AG04450 (cell line): ENCODE results near the gene HOMEZ. TPM values are rescaled to one million over a fixed set of nuclear protein-coding genes. Genes with fewer than 3 reads are reported as not detected.

Experiments
- CTCF ChIA-PET: fragments of 300-600, 350-600 bp; formaldehyde crosslinking; extraction: SDS; loops from one replicate; lab custom pipeline; 2022; ENCODE audit warnings: antibody characterized with exemption, inconsistent platforms; lab: Charles Lee
- POLR2A ChIA-PET: fragments of 350-600 bp; formaldehyde crosslinking; extraction: SDS; loops from one replicate; lab custom pipeline; 2021; ENCODE audit warnings: antibody characterized with exemption, inconsistent platforms; lab: Yijun Ruan, JAX
- DNase-seq: peaks from one replicate; pipeline ENCODE4 v3.0.0-alpha.2; 2011; ENCODE audit warnings: low read depth, low spot score
- H3K27ac ChIP-seq: one replicate; pipeline ENCODE4 v1.5.1; 2012; ENCODE audit warnings: low read depth, low read length, control low read depth
- H3K27me3 ChIP-seq: one replicate; pipeline ENCODE4 v1.6.0; 2012; ENCODE audit warnings: low read length; ENCODE audit not compliant: control insufficient read depth, insufficient read depth
- H3K4me3 ChIP-seq: 2 replicates; pipeline ENCODE4 v1.5.1; 2011; ENCODE audit warnings: mild to moderate bottlenecking, low read depth, low read length, control low read depth
- H3K9me3 ChIP-seq: 2 replicates; pipeline ENCODE4 v1.5.1; 2012; ENCODE audit warnings: low read length; ENCODE audit not compliant: control insufficient read depth, insufficient read depth
- CTCF ChIP-seq: IDR thresholded peaks from 2 replicates; pipeline ENCODE4 v1.5.1; 2011; ENCODE audit warnings: low read depth, low read length, control low read depth, inconsistent platforms
- polyA plus RNA-seq: library from polyadenylated mRNA; depleted of rRNA; stranded (reverse); fragments of >200 nt; gene quantifications from 2 replicates; pipeline ENCODE4 v1.2.3, GENCODE V29; 2011

The HOMEZ gene
- polyA plus RNA-seq, 1 experiment: 11.2 TPM

GRCh38 chr14:23300687-23301223, 14.8 kb upstream of the HOMEZ start:
- DNase-seq: no peak
- no peak for TF ChIP-seq CTCF
- CTCF ChIA-PET: interaction anchor here (0.5 to 2.8 kb wide), 39 partner anchors 9 to 797 kb away, joined by 3 to 27 read pairs (median 4); partner anchors contain the start of genes ACIN1, C14orf119, HOMEZ and PABPN1
- H3K4me3 ChIP-seq: peak overlapping the region; percentile 79
- POLR2A ChIA-PET: interaction anchor here (0.7 to 2.8 kb wide), 3 partner anchors 15 to 26 kb away, joined by 3 to 28 read pairs (median 11); partner anchors contain the start of genes HOMEZ and PABPN1
- H3K27me3 ChIP-seq: no peaks in the 10 kb centered on the region
- peak overlapping the region; percentile 98 for H3K27ac ChIP-seq
- H3K9me3 ChIP-seq: no peaks in the 10 kb centered on the region; the same call in 1 of the 2 replicates

GRCh38 chr14:23299986-23300686, 14.2 kb upstream of the HOMEZ start:
- no peak for DNase-seq
- ChIA-PET POLR2A (interaction anchor here (0.6 to 1.3 kb wide), 2 partner anchors 14 to 258 kb away, joined by 5 to 11 read pairs; partner anchors contain the start of gene HOMEZ), CTCF (interaction anchor here (0.6 to 2.8 kb wide), 19 partner anchors 8 to 205 kb away, joined by 3 to 27 read pairs (median 7); partner anchors contain the start of genes ACIN1, C14orf119, HOMEZ and PABPN1)
- Histone ChIP-seq H3K27ac (peak overlapping the region; percentile 98), H3K4me3 (peak overlapping the region; percentile 79), H3K9me3 (no peaks in the 10 kb centered on the region; the same call in 1 of the 2 replicates), H3K27me3 (no peaks in the 10 kb centered on the region)
- no peak for TF ChIP-seq CTCF

GRCh38 chr14:23299211-23299957, 13.5 kb upstream of the HOMEZ start:
- TF ChIP-seq CTCF: peak; percentile 41; the same call in 1 of the 2 replicates
- Histone ChIP-seq H3K9me3 (no peaks in the 10 kb centered on the region; the same call in 1 of the 2 replicates), H3K27ac (peak overlapping the region; percentile 21), H3K4me3 (no peak overlapping the region), H3K27me3 (no peaks in the 10 kb centered on the region)
- CTCF ChIA-PET: interaction anchor here (0.6 to 3.9 kb wide), 8 partner anchors 13 to 178 kb away, joined by 3 to 24 read pairs (median 6); partner anchors contain the start of gene HOMEZ
- POLR2A ChIA-PET: no interaction called here
- DNase-seq: no peak

GRCh38 chr14:23297611-23298277, 11.8 kb upstream of the HOMEZ start:
- ChIA-PET CTCF (interaction anchor here (0.9 to 3.9 kb wide), 3 partner anchors 11 to 177 kb away, joined by 3 to 20 read pairs (median 11); partner anchors contain the start of gene HOMEZ), POLR2A (no interaction called here)
- TF ChIP-seq CTCF: no peak
- no peaks in the 10 kb centered on the region; the same call in 1 of the 2 replicates for H3K9me3 ChIP-seq
- H3K27me3 ChIP-seq: peaks cover 6% of the 10 kb centered on the region
- no peak for DNase-seq
- H3K27ac ChIP-seq: no peak overlapping the region
- H3K4me3 ChIP-seq: no peak overlapping the region
